PC-3 (cell line): Measurements from ENCODE around the gene CD82. TPM values are rescaled to one million over a fixed set of nuclear protein-coding genes. Genes with fewer than 3 reads are reported as not detected.
A peak's percentile ranks its signal among the peaks of the same experiment; 100 is the strongest.

Source experiments
- ATAC-seq: fragments of 200-7000 bp; cut with Tn5 transposase; 2 replicates; pipeline ENCODE4 v1.9.1; 2020; ENCODE audit warnings: mild to moderate bottlenecking, moderate library complexity
- BruUV-seq: library from RNA; stranded (reverse); fragments of 400-500 nt; replicated peaks from 2 replicates; lab custom pipeline; 2021; lab: Mats Ljungman, UMichigan
- CTCF ChIA-PET: fragments of 300-600 bp; sonication (Branson Sonifier 250); formaldehyde crosslinking; loops from one replicate; lab custom pipeline; 2022; ENCODE audit warnings: antibody characterized with exemption; lab: Charles Lee
- POLR2A ChIA-PET: fragments of 300-600 bp; sonication (Branson Sonifier 250); formaldehyde crosslinking; loops from one replicate; lab custom pipeline; 2022; ENCODE audit warnings: antibody characterized with exemption; ENCODE audit not compliant: unreplicated experiment; lab: Charles Lee
- DNase-seq: peaks from one replicate; pipeline ENCODE4 v3.0.0-alpha.2; 2015
- H2AFZ ChIP-seq: fragments of 300-600 bp; sonication (generic); 2 replicates; pipeline ENCODE4 v1.6.0; 2016; ENCODE audit warnings: antibody characterized with exemption, low read length
- H3F3A ChIP-seq: fragments of 300-600 bp; sonication (generic); one replicate; pipeline ENCODE4 v1.6.0; 2017; ENCODE audit warnings: antibody characterized with exemption, low read length, control low read depth, mild to moderate bottlenecking; ENCODE audit not compliant: unreplicated experiment
- H3K27ac ChIP-seq: fragments of 300-600 bp; sonication (generic); 2 replicates; pipeline ENCODE4 v1.5.1; 2016; ENCODE audit warnings: mild to moderate bottlenecking, low read length
- H3K27me3 ChIP-seq: fragments of 300-600 bp; sonication (generic); 2 replicates; pipeline ENCODE4 v1.6.1; 2016; ENCODE audit warnings: low read length, mixed read lengths
- H3K36me3 ChIP-seq: fragments of 300-600 bp; sonication (generic); 2 replicates; pipeline ENCODE4 v1.6.1; 2016; ENCODE audit warnings: low read depth, mixed run types, low read length, mixed read lengths
- H3K4me1 ChIP-seq: fragments of 300-600 bp; sonication (generic); 2 replicates; pipeline ENCODE4 v1.5.1; 2016; ENCODE audit warnings: low read length; ENCODE audit not compliant: insufficient read depth
- H3K4me2 ChIP-seq: fragments of 300-600 bp; sonication (generic); 2 replicates; pipeline ENCODE4 v1.6.0; 2016; ENCODE audit warnings: low read length
- H3K4me3 ChIP-seq: fragments of 300-600 bp; sonication (generic); 2 replicates; pipeline ENCODE4 v1.5.1; 2016; ENCODE audit warnings: mild to moderate bottlenecking, low read length, mixed read lengths
- H3K79me2 ChIP-seq: fragments of 300-600 bp; sonication (generic); 2 replicates; pipeline ENCODE4 v1.6.1; 2017; ENCODE audit warnings: low read length, mixed read lengths
- H3K9ac ChIP-seq: fragments of 300-600 bp; sonication (generic); 2 replicates; pipeline ENCODE4 v1.6.0; 2016; ENCODE audit warnings: mild to moderate bottlenecking, low read length
- H3K9me2 ChIP-seq: fragments of 300-600 bp; sonication (generic); replicated peaks from 2 replicates; pipeline ENCODE4 v1.6.1; 2016; ENCODE audit warnings: mixed run types, low read length, mixed read lengths
- H3K9me3 ChIP-seq: fragments of 300-600 bp; sonication (generic); 2 replicates; pipeline ENCODE4 v1.6.1; 2016; ENCODE audit warnings: low read length, mixed read lengths
- H4K20me1 ChIP-seq: fragments of 300-600 bp; sonication (generic); 2 replicates; pipeline ENCODE4 v1.6.1; 2016; ENCODE audit warnings: low read length, mixed read lengths
- CTCF ChIP-seq: fragments of 300-600 bp; sonication (generic); conservative IDR thresholded peaks from 2 replicates; pipeline ENCODE4 v1.5.1; 2017; ENCODE audit warnings: antibody characterized with exemption, low read depth, mild to moderate bottlenecking, low read length
- EZH2 ChIP-seq: fragments of 300-600 bp; sonication (generic); IDR thresholded peaks from one replicate; pipeline ENCODE4 v1.6.1; 2017; ENCODE audit warnings: antibody characterized with exemption, mild to moderate bottlenecking, low read length; ENCODE audit not compliant: unreplicated experiment
- EZH2phosphoT487 ChIP-seq: fragments of 300-600 bp; sonication (generic); IDR thresholded peaks from 2 replicates; pipeline ENCODE4 v1.6.1; 2018; ENCODE audit warnings: mild to moderate bottlenecking, antibody characterized with exemption, low read length, borderline replicate concordance
- intact Hi-C: fragments of 100-400 bp; cut with micrococcal nuclease; formaldehyde crosslinking; loops from 2 replicates; pipeline ENCODE4 v1.9.0; 2023
- total RNA-seq: library from RNA; depleted of rRNA; stranded (reverse); fragments of >200 nt; gene quantifications from 2 replicates; pipeline ENCODE4 v1.2.3, GENCODE V29; 2014

CD82 gene
- total RNA-seq, 1 experiment from 2014 or later = 5.0 TPM

DNA sequence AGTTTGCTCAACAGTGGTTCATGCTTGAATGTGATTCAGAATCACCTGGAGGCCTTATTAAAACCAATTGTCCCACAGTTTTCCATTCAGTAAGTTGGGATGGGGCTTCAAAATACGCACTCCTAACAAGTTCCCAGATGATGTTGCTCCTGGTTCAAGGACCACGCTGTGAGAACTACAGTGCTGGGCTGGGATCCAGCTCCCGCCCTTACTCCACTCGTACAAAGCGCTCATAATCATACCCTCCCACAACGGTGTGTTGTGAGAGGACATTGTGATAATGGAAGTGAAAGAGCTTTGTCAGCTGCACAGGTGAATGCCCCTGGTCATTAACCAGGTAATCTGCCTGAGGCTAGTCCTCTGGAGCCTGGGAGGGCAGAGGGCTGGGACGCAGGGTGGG is 1.3 kb upstream of the CD82 start:
- ChIA-PET CTCF (interaction anchor here (1.5 to 1.7 kb wide), 2 partner anchors 48 to 53 kb away, joined by 15 to 33 read pairs; no protein-coding TSS in a partner anchor), POLR2A (interaction anchor here (0.6 kb wide), 1 partner anchor 398 kb away, joined by 4 read pairs; no protein-coding TSS in a partner anchor)
- intact Hi-C loops = loop anchor here (2.0 kb wide), 1 partner anchor 53 kb away; no protein-coding TSS in a partner anchor
- Histone ChIP-seq H3K27me3 (no peaks in the 10 kb centered on the region), H3K4me3 (no peak overlapping the region; the same call in 1 of the 2 replicates), H3K4me2 (peak overlapping the region; percentile 92), H3K9me3 (no peaks in the 10 kb centered on the region), H3K4me1 (peaks cover 17% of the 10 kb centered on the region), H3K9me2 (no peaks in the 10 kb centered on the region), H3K79me2 (no peaks in the 10 kb centered on the region), H3F3A (no peaks in the 10 kb centered on the region), H3K36me3 (no peaks in the 10 kb centered on the region), H3K9ac (no peak overlapping the region), H3K27ac (peak overlapping the region; percentile 52; the same call in 1 of the 2 replicates), H2AFZ (no peak overlapping the region), H4K20me1 (no peaks in the 10 kb centered on the region)
- no peak for DNase-seq
- ATAC-seq = no peak
- no peak for TF ChIP-seq EZH2phosphoT487
- TF ChIP-seq CTCF = no peak
- TF ChIP-seq EZH2 = no peak
- no TSS peak for BruUV-seq

DNA sequence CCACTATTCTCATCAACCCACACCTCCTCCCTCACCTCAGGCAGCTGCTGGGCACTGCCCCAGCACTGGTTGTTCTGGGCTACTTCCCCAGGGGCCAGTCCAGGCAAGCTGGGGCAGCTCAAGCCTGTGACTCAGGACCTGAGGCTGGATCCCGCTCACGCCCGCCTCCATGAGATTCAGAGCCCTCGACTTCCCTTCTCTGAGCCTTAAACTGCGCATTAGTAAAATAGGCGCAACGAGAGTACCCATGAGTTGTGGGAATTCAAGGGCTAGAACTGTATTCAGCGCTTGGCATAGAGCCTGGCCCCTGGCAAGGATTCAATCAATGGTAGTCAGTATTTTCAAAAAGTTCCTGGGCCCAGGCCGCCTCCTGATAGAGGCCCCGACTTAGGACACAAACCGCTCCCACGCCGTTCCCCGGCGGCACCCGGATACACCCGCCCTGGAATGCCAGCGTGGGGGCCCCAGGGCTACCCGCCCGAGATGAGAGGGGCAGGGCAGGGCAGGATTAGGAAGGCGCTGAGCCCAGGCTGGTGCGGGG is 723 bp upstream of the CD82 start:
- Histone ChIP-seq H3K4me1 (peaks cover 21% of the 10 kb centered on the region), H3K27ac (peak overlapping the region; percentile 52), H3K9me2 (no peaks in the 10 kb centered on the region), H3K4me2 (peak overlapping the region; percentile 92), H4K20me1 (no peaks in the 10 kb centered on the region), H3K9me3 (no peaks in the 10 kb centered on the region), H3K9ac (peak overlapping the region; percentile 65), H3K36me3 (no peaks in the 10 kb centered on the region), H3K79me2 (no peaks in the 10 kb centered on the region), H3F3A (no peaks in the 10 kb centered on the region), H3K27me3 (no peaks in the 10 kb centered on the region), H3K4me3 (peak overlapping the region; percentile 76), H2AFZ (peak overlapping the region; percentile 99)
- CTCF ChIA-PET = interaction anchor here (0.8 to 1.7 kb wide), 3 partner anchors 48 to 734 kb away, joined by 3 to 33 read pairs (median 15); no protein-coding TSS in a partner anchor
- TF ChIP-seq EZH2 = no peak
- POLR2A ChIA-PET = interaction anchor here (0.6 kb wide), 1 partner anchor 399 kb away, joined by 4 read pairs; no protein-coding TSS in a partner anchor
- peak; percentile 60 for DNase-seq
- peak; percentile 32 for ATAC-seq
- intact Hi-C loops = loop anchor here (2.0 kb wide), 1 partner anchor 52 kb away; no protein-coding TSS in a partner anchor
- TSS peak; percentile 97 for BruUV-seq

DNA sequence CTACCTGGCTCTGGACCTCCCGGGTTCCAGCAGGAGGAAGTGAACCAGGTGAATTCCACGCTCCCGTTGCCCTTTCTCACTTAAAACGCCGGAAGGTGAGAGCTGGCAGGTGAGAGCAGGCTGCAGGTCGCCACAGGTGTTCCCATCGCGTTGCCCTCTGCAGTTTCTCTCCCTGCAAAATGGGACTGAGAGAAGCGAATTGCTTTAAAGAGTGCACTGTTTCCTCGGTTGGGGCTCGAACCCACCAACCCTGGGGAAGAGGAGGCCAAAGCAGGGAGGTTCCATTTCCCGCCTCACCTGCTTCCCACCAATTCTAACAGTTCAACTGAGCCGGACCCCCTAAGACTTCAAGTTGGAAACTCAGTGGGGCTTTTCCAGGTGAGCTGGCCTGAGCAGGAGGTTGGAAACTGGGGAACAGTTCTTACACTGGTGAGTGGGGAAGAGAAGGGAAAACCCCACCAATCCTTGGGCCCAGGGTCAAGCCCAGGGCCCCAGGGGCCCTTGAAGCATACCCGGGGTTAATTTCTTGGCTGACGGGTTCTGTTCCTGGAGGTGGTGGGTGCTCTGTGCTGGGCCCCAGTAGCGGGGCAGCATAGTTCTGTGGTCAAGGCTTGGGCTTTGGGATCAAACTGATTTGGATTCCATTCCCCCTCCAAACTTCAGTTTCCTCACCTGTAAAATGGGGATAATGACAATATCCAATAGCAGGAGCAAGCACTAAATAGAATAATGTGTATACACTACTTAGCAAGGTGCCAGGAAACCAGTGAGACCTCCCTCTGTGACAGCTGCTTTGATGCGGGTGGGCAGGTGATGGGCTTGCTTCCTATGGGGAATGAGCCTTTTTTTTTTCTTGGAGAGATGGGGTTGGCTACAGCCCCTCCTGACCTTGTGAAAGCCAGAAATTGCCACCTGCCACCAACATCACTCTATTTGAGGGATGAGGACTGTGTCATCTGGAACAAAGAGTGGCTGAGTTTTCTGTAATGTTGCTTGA is 788 bp downstream of the CD82 start:
- TSS peak; percentile 44 for BruUV-seq
- H3K4me3 ChIP-seq = peak overlapping the region; percentile 69
- peak overlapping the region; percentile 36; the same call in 1 of the 2 replicates for H3K9ac ChIP-seq
- no peaks in the 10 kb centered on the region for H3K27me3 ChIP-seq
- H2AFZ ChIP-seq = peak overlapping the region; percentile 88
- no peaks in the 10 kb centered on the region for H3K9me2 ChIP-seq
- peaks cover 21% of the 10 kb centered on the region for H3K4me1 ChIP-seq
- intact Hi-C loops = loop anchor here (2.0 kb wide), 1 partner anchor 51 kb away; no protein-coding TSS in a partner anchor
- H3K27ac ChIP-seq = no peak overlapping the region
- no peaks in the 10 kb centered on the region for H3K36me3 ChIP-seq
- POLR2A ChIA-PET = interaction anchor here (0.7 kb wide), 1 partner anchor 591 kb away, joined by 3 read pairs; no protein-coding TSS in a partner anchor
- H3F3A ChIP-seq = no peaks in the 10 kb centered on the region
- CTCF ChIA-PET = interaction anchor here (1.5 to 1.7 kb wide), 2 partner anchors 46 to 51 kb away, joined by 15 to 33 read pairs; no protein-coding TSS in a partner anchor
- H3K9me3 ChIP-seq = no peaks in the 10 kb centered on the region
- H4K20me1 ChIP-seq = no peaks in the 10 kb centered on the region
- no peaks in the 10 kb centered on the region for H3K79me2 ChIP-seq
- H3K4me2 ChIP-seq = peak overlapping the region; percentile 87
- DNase-seq (no peak), ATAC-seq (no peak)
- TF ChIP-seq EZH2 (no peak), CTCF (no peak), EZH2phosphoT487 (no peak)
